Pancreas (tissue), 10 donors: ENCODE measurements around the gene CDX1. TPM values are rescaled to one million over a fixed set of nuclear protein-coding genes. Genes with fewer than 3 reads are reported as not detected.
"Not testable (repeated sequence)": the region's sequence is repeated elsewhere in the genome, so short reads cannot be mapped to it uniquely, and the experiment has no call there.

Experiments used
- ATAC-seq, 4 donors: fragments of 200-7000 bp; cut with Tn5 transposase; one replicate each; pipeline versions ENCODE4 v1.8.0 to v1.9.1; 2020; ENCODE audit warnings: mild to moderate bottlenecking in 4 of 4, moderate library complexity in 4 of 4
- DNase-seq, 6 donors: peaks; one replicate each; pipeline ENCODE4 v3.0.0-alpha.2; 2020
- FAIRE-seq: peaks from 2 replicates; lab custom pipeline; 2012; peaks lifted over from hg19 to GRCh38; lab: Jason Lieb, UNC
- H3K27ac ChIP-seq, 4 donors: fragments of 200-600 bp; sonication (generic); 1 replicate in 3 of 4; 2 replicates in 1 of 4; pipeline versions ENCODE4 v1.5.0 to v1.8.0; 2020
- H3K27me3 ChIP-seq, 4 donors: fragments of 200-600 bp; one replicate each; pipeline ENCODE4 v1.8.0; 2021
- H3K36me3 ChIP-seq, 3 donors: fragments of 200-600 bp; sonication (generic) in 1 of 3; one replicate each; pipeline versions ENCODE4 v1.5.0 to v1.8.0; 2020 to 2021
- H3K4me1 ChIP-seq, 3 donors: fragments of 200-600 bp; one replicate each; pipeline ENCODE4 v1.8.0; 2021
- H3K4me3 ChIP-seq, 4 donors: fragments of 200-600 bp; sonication (generic) in 2 of 4; one replicate each; pipeline versions ENCODE4 v1.5.0 to v1.8.0; 2020 to 2021
- H3K9me3 ChIP-seq, 4 donors: fragments of 200-600 bp; one replicate each; pipeline ENCODE4 v1.8.0; 2021
- WGBS, 2 donors: extraction: QIAGEN DNeasy Blood & Tissue Kit; methylation state at CpG; one replicate each; pipeline ENCODE4 v1.1.7; 2013; 5-methylcytosine and 5-hydroxymethylcytosine counted together
- intact Hi-C, 3 donors: fragments of 100-400 bp; cut with DNase I; formaldehyde crosslinking; loops; one replicate each; pipeline versions ENCODE4 v1.11.1 to v1.14.2; 2022
- polyA plus RNA-seq, 2 donors: library from polyadenylated mRNA; stranded (reverse); fragments of 200-250 nt; gene quantifications; one replicate each; pipeline ENCODE4 v1.2.3, GENCODE V29; 2013
- total RNA-seq, 6 donors: library from RNA; stranded (reverse); fragmentation: NEBNext Ultra II Directional in 4 of 6; extraction: Animal tissue kit (Norgen Biotek cat#: 25700) in 4 of 6; gene quantifications; one replicate each; pipeline versions ENCODE4 v1.2.1 to v1.2.4, GENCODE V29; 2021 to 2023
- TF ChIP-seq, protein P1 (sequence below), 4 donors: fragments of 200-600 bp; sonication (generic) in 3 of 4; IDR thresholded peaks; one replicate each; pipeline versions ENCODE4 v1.5.0 to v1.8.0; 2021; ENCODE audit warnings: antibody characterized with exemption in 4 of 4
- donor health status: healthy with polysubstance abuse.
- donor health status: DM: no; HTN: no; CAD: no; lungs with moderate emphysema.
- donor health status: DM: no; HTN: no; CAD: no.
- donor health status: control.
- donor health status: control.
- donor health status: Bipolar disorder and iron deficiency.
- donor health status: DM: yes; HTN: yes; CAD: no.
- donor health status: DM: no; HTN: no; CAD: no.
- donor health status: DM: no; HTN: no; CAD: no.
- donor health status: DM: yes; HTN: yes; CAD: no.

CDX1 gene
- total and polyA plus RNA-seq, 8 donors = 0.13 to 0.19 (median 0.16) TPM; not detected in 5

DNA sequence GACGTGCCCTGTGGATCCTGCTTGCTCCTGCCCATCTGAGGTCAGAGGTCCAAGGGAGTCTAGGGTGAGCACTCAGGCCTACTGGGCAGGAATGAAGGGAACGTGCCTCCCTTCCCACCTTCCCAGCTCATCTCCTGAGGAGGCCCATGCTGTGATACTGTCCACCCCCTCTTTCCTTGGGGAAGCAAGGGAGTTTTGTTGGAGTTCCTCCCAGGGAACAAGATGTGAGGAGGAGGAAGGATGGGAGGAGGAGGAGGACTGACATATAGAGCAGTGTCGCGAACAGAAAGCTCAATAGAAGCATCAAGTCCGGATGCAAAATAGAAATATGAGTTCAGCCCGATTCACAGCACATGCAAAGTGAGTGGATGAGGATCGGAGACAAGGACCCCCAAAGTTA, 64.3 kb downstream of the CDX1 start:
- Histone ChIP-seq H3K36me3 (no peaks in the 10 kb centered on the region), H3K9me3 (no peaks in the 10 kb centered on the region), H3K4me1 (no peaks in the 10 kb centered on the region), H3K27me3 (no peaks in the 10 kb centered on the region), H3K27ac (no peak overlapping the region), H3K4me3 (no peak overlapping the region)
- no peak for ATAC-seq
- FAIRE-seq = no peak
- peak in 1 of 6 donors; percentile 3 for DNase-seq
- TF ChIP-seq, protein P1, sequence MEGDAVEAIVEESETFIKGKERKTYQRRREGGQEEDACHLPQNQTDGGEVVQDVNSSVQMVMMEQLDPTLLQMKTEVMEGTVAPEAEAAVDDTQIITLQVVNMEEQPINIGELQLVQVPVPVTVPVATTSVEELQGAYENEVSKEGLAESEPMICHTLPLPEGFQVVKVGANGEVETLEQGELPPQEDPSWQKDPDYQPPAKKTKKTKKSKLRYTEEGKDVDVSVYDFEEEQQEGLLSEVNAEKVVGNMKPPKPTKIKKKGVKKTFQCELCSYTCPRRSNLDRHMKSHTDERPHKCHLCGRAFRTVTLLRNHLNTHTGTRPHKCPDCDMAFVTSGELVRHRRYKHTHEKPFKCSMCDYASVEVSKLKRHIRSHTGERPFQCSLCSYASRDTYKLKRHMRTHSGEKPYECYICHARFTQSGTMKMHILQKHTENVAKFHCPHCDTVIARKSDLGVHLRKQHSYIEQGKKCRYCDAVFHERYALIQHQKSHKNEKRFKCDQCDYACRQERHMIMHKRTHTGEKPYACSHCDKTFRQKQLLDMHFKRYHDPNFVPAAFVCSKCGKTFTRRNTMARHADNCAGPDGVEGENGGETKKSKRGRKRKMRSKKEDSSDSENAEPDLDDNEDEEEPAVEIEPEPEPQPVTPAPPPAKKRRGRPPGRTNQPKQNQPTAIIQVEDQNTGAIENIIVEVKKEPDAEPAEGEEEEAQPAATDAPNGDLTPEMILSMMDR (IDR thresholded peaks at IDR 0.05) = no peak
- WGBS, 2 donors = 85 to 90% methylated on average over 7 of the region's 7 CpGs
- intact Hi-C loops = no loop called here

DNA sequence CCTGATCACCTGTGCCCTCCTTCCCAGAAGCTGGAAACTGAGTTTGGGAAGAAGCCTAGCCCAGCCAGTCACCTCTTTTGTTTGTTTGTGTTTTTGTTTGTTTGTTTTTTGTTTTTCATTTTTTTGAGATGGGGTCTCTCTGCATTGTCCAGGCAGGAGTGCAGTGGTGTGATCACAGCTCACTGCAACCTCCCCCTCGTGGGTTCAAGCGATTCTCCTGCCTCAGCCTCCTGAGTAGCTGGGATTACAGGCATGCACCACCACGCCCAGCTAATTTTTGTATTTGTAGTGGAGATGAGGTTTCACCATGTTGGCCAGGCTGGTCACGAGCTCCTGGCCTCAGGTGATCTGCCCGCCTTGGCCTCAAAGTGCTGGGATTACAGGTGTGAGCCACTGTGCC, 67.1 kb downstream of the CDX1 start:
- H3K4me1 ChIP-seq, H3K27ac ChIP-seq, FAIRE-seq, H3K36me3 ChIP-seq, H3K27me3 ChIP-seq, intact Hi-C loops, H3K4me3 ChIP-seq, ATAC-seq, H3K9me3 ChIP-seq: not testable (repeated sequence)
- peak in 1 of 6 donors; percentile 18 for DNase-seq
- 85 to 88% methylated on average over 5 of the region's 5 CpGs for WGBS, 2 donors

Other genes with a start within 250 kb of the CDX1 start
- gene PDE6A, start 222.0 kb upstream of the CDX1 start, total RNA-seq = not detected
- not detected for gene PDE6A, start 222.0 kb upstream of the CDX1 start, polyA plus RNA-seq
- gene SLC26A2, start 206.0 kb upstream of the CDX1 start, total RNA-seq = 1 to 10 TPM; 3.1 to 7.4 (median 4.4) TPM
- 1 to 10 TPM; 1.1 to 3.0 TPM for gene SLC26A2, start 206.0 kb upstream of the CDX1 start, polyA plus RNA-seq
- gene TIGD6, start 166.1 kb upstream of the CDX1 start, total RNA-seq = 1 to 10 TPM; 1.5 to 3.6 (median 2.0) TPM
- 1 to 10 TPM; 2.3 to 2.6 TPM for gene TIGD6, start 166.1 kb upstream of the CDX1 start, polyA plus RNA-seq
- gene HMGXB3, start 166.0 kb upstream of the CDX1 start, total RNA-seq = 10 to 100 TPM in 4 of 6 donors, 1 to 10 TPM in 2; 8.6 to 16.4 (median 10.7) TPM
- 10 to 100 TPM; 20.7 to 21.4 TPM for gene HMGXB3, start 166.0 kb upstream of the CDX1 start, polyA plus RNA-seq
- gene CSF1R, start 80.2 kb upstream of the CDX1 start, total RNA-seq = 10 to 100 TPM in 3 of 6 donors, 1 to 10 TPM in 3; 1.4 to 51.2 (median 7.6) TPM
- gene CSF1R, start 80.2 kb upstream of the CDX1 start, polyA plus RNA-seq = 1 to 10 TPM; 1.9 to 2.6 TPM
- 10 to 100 TPM in 4 of 6 donors, 1 to 10 TPM in 2; 7.2 to 48.6 (median 15.6) TPM for gene PDGFRB, start 10.9 kb upstream of the CDX1 start, total RNA-seq
- gene PDGFRB, start 10.9 kb upstream of the CDX1 start, polyA plus RNA-seq = 10 to 100 TPM; 11.5 to 17.0 TPM
- gene SLC6A7, start 23.3 kb downstream of the CDX1 start, total RNA-seq = not detected
- not detected for gene SLC6A7, start 23.3 kb downstream of the CDX1 start, polyA plus RNA-seq
- under 1 TPM in 4 of 6 donors, not detected in 2; 0.03 to 0.19 (median 0.06) TPM for gene CAMK2A, start 123.0 kb downstream of the CDX1 start, total RNA-seq
- under 1 TPM in 1 of 2 donors, not detected in 1; 0.12 TPM for gene CAMK2A, start 123.0 kb downstream of the CDX1 start, polyA plus RNA-seq
- under 1 TPM in 5 of 6 donors, not detected in 1; 0.14 to 0.87 (median 0.24) TPM for gene ARSI, start 136.1 kb downstream of the CDX1 start, total RNA-seq
- gene ARSI, start 136.1 kb downstream of the CDX1 start, polyA plus RNA-seq = not detected
- 10 to 100 TPM in 5 of 6 donors, 1 to 10 TPM in 1; 8.7 to 19.5 (median 12.8) TPM for gene TCOF1, start 190.9 kb downstream of the CDX1 start, total RNA-seq
- 10 to 100 TPM; 15.8 to 19.9 TPM for gene TCOF1, start 190.9 kb downstream of the CDX1 start, polyA plus RNA-seq
- 1,000 to 10,000 TPM in 1 of 6 donors, 100 to 1,000 TPM in 3, 10 to 100 TPM in 2; 67.2 to 1,206 (median 163) TPM for gene CD74, start 246.1 kb downstream of the CDX1 start, total RNA-seq
- 100 to 1,000 TPM; 138 to 141 TPM for gene CD74, start 246.1 kb downstream of the CDX1 start, polyA plus RNA-seq